ENCODE measurements around the gene SYTL3. TPM values are rescaled to one million over a fixed set of nuclear protein-coding genes. Genes with fewer than 3 reads are reported as not detected.

The SYTL3 gene
- total RNA-seq, 1 experiment from 2014 or later: 0.09 TPM

DNA sequence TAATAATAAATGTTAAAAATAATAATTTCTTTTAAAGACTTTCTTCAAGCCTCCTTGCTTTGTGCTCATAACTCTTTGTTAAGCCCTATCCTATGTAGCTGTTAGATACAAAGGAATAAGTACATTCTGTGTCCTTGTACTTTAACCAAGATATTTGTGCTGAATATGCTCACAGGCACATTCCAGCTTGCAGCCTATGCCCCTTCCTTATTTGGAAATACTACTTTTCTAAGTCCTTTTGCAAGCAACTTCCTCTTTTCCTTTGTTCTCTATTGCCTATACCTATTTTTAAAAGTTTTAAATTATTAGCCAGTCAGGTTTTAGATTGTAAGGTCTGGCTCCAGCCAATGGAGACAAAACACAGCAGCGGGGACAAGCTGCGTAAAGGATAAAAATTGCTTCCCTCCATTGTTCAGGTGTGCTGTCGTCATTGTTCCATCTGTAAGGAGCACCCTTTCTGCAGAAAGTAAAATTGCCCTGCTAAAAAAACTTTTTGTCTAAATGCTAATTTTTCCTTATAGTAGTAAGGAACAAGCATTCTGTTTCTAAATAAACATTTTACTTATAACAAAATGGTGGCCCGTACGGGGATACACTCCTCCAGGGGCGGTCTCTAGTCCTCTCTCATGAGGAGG lies 80.2 kb downstream of the SYTL3 start:
- Histone ChIP-seq H3K18ac (ENCODE audit: insufficient read length, low read depth, low read length) (no peak overlapping the region), H2BK5ac (ENCODE audit: insufficient read length, low read length) (no peak overlapping the region), H3K56ac (ENCODE audit: insufficient read length, low read depth, low read length) (no peak overlapping the region), H3K79me2 (ENCODE audit: insufficient read depth, low read length) (no peaks in the 10 kb centered on the region), H3K4ac (ENCODE audit: low read depth, low read length) (no peak overlapping the region), H4K5ac (ENCODE audit: insufficient read length, low read depth, low read length) (no peak overlapping the region), H3K79me1 (ENCODE audit: insufficient read depth, low read depth, low read length, poor library complexity, severe bottlenecking) (no peaks in the 10 kb centered on the region), H3K27ac (ENCODE audit: insufficient read length, low read depth, low read length) (peak overlapping the region; percentile 62), H2AFZ (ENCODE audit: low read length) (no peak overlapping the region), H3K23ac (ENCODE audit: insufficient read length, low read depth, low read length) (no peak overlapping the region), H3K4me2 (ENCODE audit: insufficient read depth, insufficient read length, low read length) (no peak overlapping the region), H3K9ac (ENCODE audit: extremely low read depth, insufficient read length, low read length) (no peak overlapping the region), H3T11ph (ENCODE audit: low read length) (no peak overlapping the region), H2BK120ac (ENCODE audit: low read depth, low read length, poor library complexity, severe bottlenecking) (no peak overlapping the region), H3K14ac (ENCODE audit: insufficient read depth, low read length) (no peak overlapping the region), H4K91ac (ENCODE audit: insufficient read length, low read depth, low read length) (no peak overlapping the region), H2BK20ac (ENCODE audit: low read depth, low read length, poor library complexity, severe bottlenecking) (no peak overlapping the region), H4K20me1 (ENCODE audit: control insufficient read depth, insufficient read depth, insufficient read length) (no peaks in the 10 kb centered on the region), H2BK15ac (ENCODE audit: low read depth, low read length) (no peak overlapping the region), H3K4me1 (ENCODE audit: insufficient read depth, low read length) (no peaks in the 10 kb centered on the region), H2BK12ac (ENCODE audit: insufficient read length, low read depth, low read length) (no peak overlapping the region), H3K23me2 (ENCODE audit: insufficient read length, low read depth, low read length, poor library complexity, severe bottlenecking) (no peaks in the 10 kb centered on the region), H3K9me3 (ENCODE audit: control insufficient read depth, low read depth, low read length) (no peaks in the 10 kb centered on the region), H3K27me3 (ENCODE audit: insufficient read depth, low read length) (no peaks in the 10 kb centered on the region), H4K8ac (replicated peaks; ENCODE audit: insufficient read length, low read depth, low read length) (no peak overlapping the region), H2AK5ac (ENCODE audit: insufficient read length, low read length) (no peak overlapping the region)
- TF ChIP-seq, protein P1, sequence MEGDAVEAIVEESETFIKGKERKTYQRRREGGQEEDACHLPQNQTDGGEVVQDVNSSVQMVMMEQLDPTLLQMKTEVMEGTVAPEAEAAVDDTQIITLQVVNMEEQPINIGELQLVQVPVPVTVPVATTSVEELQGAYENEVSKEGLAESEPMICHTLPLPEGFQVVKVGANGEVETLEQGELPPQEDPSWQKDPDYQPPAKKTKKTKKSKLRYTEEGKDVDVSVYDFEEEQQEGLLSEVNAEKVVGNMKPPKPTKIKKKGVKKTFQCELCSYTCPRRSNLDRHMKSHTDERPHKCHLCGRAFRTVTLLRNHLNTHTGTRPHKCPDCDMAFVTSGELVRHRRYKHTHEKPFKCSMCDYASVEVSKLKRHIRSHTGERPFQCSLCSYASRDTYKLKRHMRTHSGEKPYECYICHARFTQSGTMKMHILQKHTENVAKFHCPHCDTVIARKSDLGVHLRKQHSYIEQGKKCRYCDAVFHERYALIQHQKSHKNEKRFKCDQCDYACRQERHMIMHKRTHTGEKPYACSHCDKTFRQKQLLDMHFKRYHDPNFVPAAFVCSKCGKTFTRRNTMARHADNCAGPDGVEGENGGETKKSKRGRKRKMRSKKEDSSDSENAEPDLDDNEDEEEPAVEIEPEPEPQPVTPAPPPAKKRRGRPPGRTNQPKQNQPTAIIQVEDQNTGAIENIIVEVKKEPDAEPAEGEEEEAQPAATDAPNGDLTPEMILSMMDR (conservative IDR thresholded peaks at IDR 0.05): no peak
- Mint-ChIP-seq H3K9me3 (peaks cover 8 to 14% of the 10 kb centered on the region in 2 experiments; a peak in 3 of 5 replicates), H3K27me3 (ENCODE audit: low read depth) (peaks cover 2% of the 10 kb centered on the region; the same call in 1 of the 2 replicates), H3K27ac (peak overlapping the region; percentile 18 to 93 (median 50); a peak in 5 of 7 replicates), H3K36me3 (ENCODE audit: insufficient read depth in 1 of 3, low read depth in 3 of 3) (peaks cover 0 to 12% (median 5%) of the 10 kb centered on the region in 3 experiments; a peak in 5 of 7 replicates), H3K4me1 (0 out of 4 replicates have a peak, but pooled peaks cover 2% of the 10 kb centered on the region in 2 experiments), H3K4me3 (peak overlapping the region in 1 of 2 experiments; percentile 18; a peak in 1 of 5 replicates)
- no CpG with 5 or more reads among the region's 6 CpGs for WGBS (ENCODE audit: extremely low coverage, insufficient read length, low lambda C conversion rate)
- DNase-seq: no peak

Data from H9 (cell line).